CD4-positive, alpha-beta T cell treated with Interferon alpha-2 for 1 hour (primary cell): ENCODE results near the gene PIBF1.

Experiments
- DNase-seq, 2 donors: peaks; one replicate each; pipeline ENCODE4 v3.0.0-alpha.2; 2020 to 2022

PIBF1 gene

GRCh38 chr13:73061876-73062275 is 279.9 kb downstream of the PIBF1 start:
- no peak for DNase-seq

GRCh38 chr13:73062468-73062867 is 280.5 kb downstream of the PIBF1 start:
- no peak for DNase-seq

- DNase-seq: no peak
Measured at GRCh38 chr13:73063166-73063565, 281.2 kb downstream of the PIBF1 start.

GRCh38 chr13:73065036-73065435 is 283.1 kb downstream of the PIBF1 start:
- DNase-seq: no peak

- DNase-seq: no peak
Measured at GRCh38 chr13:73065665-73066340, 283.9 kb downstream of the PIBF1 start.
